GM12878 (cell line): ENCODE data around the gene CD63. TPM values are rescaled to one million over a fixed set of nuclear protein-coding genes. Genes with fewer than 3 reads are reported as not detected.

Experiments
- ATAC-seq: fragments of 200-7000 bp; cut with Tn5 transposase; 3 replicates; pipeline ENCODE4 v1.9.1; 2020; ENCODE audit warnings: mild to moderate bottlenecking, moderate library complexity
- BruUV-seq: library from RNA; stranded (reverse); fragments of 400-500 nt; replicated peaks from 2 replicates; lab custom pipeline; 2021; lab: Mats Ljungman, UMichigan
- CTCF ChIA-PET: fragments of 300-600 bp; sonication (Branson Sonifier 250); formaldehyde crosslinking; extraction: SDS; loops from one replicate; lab custom pipeline; 2021; ENCODE audit warnings: inconsistent platforms; lab: Yijun Ruan, JAX
- POLR2A ChIA-PET: fragments of 350-600 bp; formaldehyde crosslinking; extraction: SDS; loops from one replicate; lab custom pipeline; 2021; ENCODE audit warnings: inconsistent platforms; lab: Charles Lee
- RAD21 ChIA-PET: fragments of 300-600 bp; sonication (Branson Sonifier 250); formaldehyde crosslinking; loops from one replicate; lab custom pipeline; 2023; ENCODE audit warnings: antibody characterized with exemption; ENCODE audit not compliant: unreplicated experiment; lab: Charles Lee
- SMC1A ChIA-PET: fragments of 300-600 bp; sonication (Branson Sonifier 250); formaldehyde crosslinking; loops from one replicate; lab custom pipeline; 2023; ENCODE audit not compliant: unreplicated experiment, uncharacterized antibody; lab: Charles Lee
- DNase-seq: peaks from one replicate; pipeline ENCODE4 v3.0.0-alpha.2; 2011; ENCODE audit warnings: low read depth, low spot score
- FAIRE-seq: peaks from 3 replicates; lab custom pipeline; 2011; peaks lifted over from hg19 to GRCh38; lab: Jason Lieb, UNC
- H2AFZ ChIP-seq: 2 replicates; pipeline ENCODE4 v1.6.0; 2011; ENCODE audit warnings: low read depth, low read length, control low read depth; ENCODE audit not compliant: control insufficient read depth
- H3K27ac ChIP-seq: 2 replicates; pipeline ENCODE4 v1.5.1; 2011; ENCODE audit warnings: control low read depth; ENCODE audit not compliant: control insufficient read depth, insufficient read depth
- H3K27me3 ChIP-seq, 2 experiments: replicated peaks in 1 of 2; 2 replicates each; pipeline versions ENCODE4 v1.6.0 to v1.6.1; 2011; ENCODE audit warnings: low read length in 1 of 2; ENCODE audit not compliant: control insufficient read depth in 2 of 2, insufficient read depth in 2 of 2
- H3K36me3 ChIP-seq, 2 experiments: 2 replicates each; pipeline ENCODE4 v1.5.1; 2011; ENCODE audit warnings: low read length in 1 of 2; ENCODE audit not compliant: control insufficient read depth in 2 of 2, insufficient read depth in 2 of 2
- H3K4me1 ChIP-seq: 2 replicates; pipeline ENCODE4 v1.6.1; 2011; ENCODE audit warnings: mild to moderate bottlenecking, low read length, moderate library complexity, mixed read lengths; ENCODE audit not compliant: control insufficient read depth, insufficient read depth
- H3K4me2 ChIP-seq: 2 replicates; pipeline ENCODE4 v1.6.0; 2011; ENCODE audit warnings: control low read depth; ENCODE audit not compliant: control insufficient read depth, insufficient read depth
- H3K4me3 ChIP-seq: fragments of 200-600 bp; sonication (generic); 2 replicates; pipeline ENCODE4 v1.5.1; 2016
- H3K79me2 ChIP-seq: 2 replicates; pipeline ENCODE4 v1.6.0; 2011; ENCODE audit warnings: low read length; ENCODE audit not compliant: control insufficient read depth, insufficient read depth
- H3K9ac ChIP-seq: 2 replicates; pipeline ENCODE4 v1.8.0; 2011; ENCODE audit warnings: low read length, control low read depth, mixed read lengths; ENCODE audit not compliant: control insufficient read depth, insufficient read depth
- H3K9me3 ChIP-seq: replicated peaks from 3 replicates; pipeline ENCODE4 v1.5.1; 2011; ENCODE audit warnings: mild to moderate bottlenecking, low read length; ENCODE audit not compliant: control insufficient read depth, insufficient read depth
- H4K20me1 ChIP-seq: 2 replicates; pipeline ENCODE4 v1.6.0; 2011; ENCODE audit not compliant: control insufficient read depth, insufficient read depth
- E4F1 ChIP-seq: fragments of 450-650 bp; IDR thresholded peaks from 2 replicates; pipeline ENCODE4 v1.6.1; 2018; ENCODE audit warnings: borderline replicate concordance, mild to moderate bottlenecking; ENCODE audit not compliant: partially characterized antibody
- EGR1 ChIP-seq, 2 experiments: IDR thresholded peaks; 1 replicate in 1 of 2; 2 replicates in 1 of 2; pipeline ENCODE4 v1.6.1; 2011 to 2012; ENCODE audit warnings: low read depth in 2 of 2, low read length in 2 of 2, borderline replicate concordance in 1 of 2, mild to moderate bottlenecking in 1 of 2, moderate library complexity in 1 of 2
- IRF4 ChIP-seq: IDR thresholded peaks from 2 replicates; pipeline ENCODE4 v1.6.1; 2011; ENCODE audit warnings: low read depth, low read length
- NFYB ChIP-seq: IDR thresholded peaks from 2 replicates; pipeline ENCODE4 v1.6.1; 2011; ENCODE audit warnings: low read depth, mild to moderate bottlenecking, low read length, improper control_type of control experiment, moderate library complexity; ENCODE audit not compliant: insufficient read depth
- PBX3 ChIP-seq: IDR thresholded peaks from 2 replicates; pipeline ENCODE4 v1.6.1; 2011; ENCODE audit warnings: mild to moderate bottlenecking, low read depth, low read length, moderate library complexity; ENCODE audit not compliant: insufficient replicate concordance
- RBBP5 ChIP-seq: fragments of 200-600 bp; sonication (generic); conservative IDR thresholded peaks from 2 replicates; pipeline ENCODE4 v1.6.1; 2016
- RCOR1 ChIP-seq: conservative IDR thresholded peaks from 2 replicates; pipeline ENCODE4 v1.6.1; 2012; ENCODE audit warnings: low read depth, low read length, improper control_type of control experiment
- RUNX3 ChIP-seq: IDR thresholded peaks from 2 replicates; pipeline ENCODE4 v1.6.1; 2012; ENCODE audit warnings: low read length, inconsistent platforms
- TBL1XR1 ChIP-seq: IDR thresholded peaks from 2 replicates; pipeline ENCODE4 v1.6.1; 2012; ENCODE audit warnings: low read depth, low read length, improper control_type of control experiment
- ZNF274 ChIP-seq: IDR thresholded peaks from one replicate; pipeline ENCODE4 v1.8.0; 2011; ENCODE audit not compliant: insufficient read length, insufficient read depth
- WGBS: methylation state at CpG from one replicate; pipeline ENCODE4 v1.1.6; 2016; ENCODE audit warnings: low lambda C conversion rate; ENCODE audit not compliant: insufficient replicate concordance, insufficient coverage; ENCODE audit errors: missing lambda C conversion rate; 5-methylcytosine and 5-hydroxymethylcytosine counted together
- in situ Hi-C: fragments of 300-500 bp; cut with MboI; formaldehyde crosslinking; loops from 9 replicates; pipeline ENCODE4 v1.14.3; 2018; ENCODE audit warnings: mixed read lengths
- intact Hi-C: fragments of 100-400 bp; cut with micrococcal nuclease; formaldehyde crosslinking; loops from one replicate; pipeline ENCODE4 v1.14.2; 2022; ENCODE audit not compliant: unreplicated experiment
- polyA plus RNA-seq, 11 experiments: library from polyadenylated mRNA; depleted of rRNA in 4 of 11; unstranded in 6 of 11; stranded (reverse) in 5 of 11; fragments of >200 nt; fragmentation: Nextera tagmentation in 4 of 11; fragmentation: Illumina TruSeq in 1 of 11; extraction: Ambion mirVana in 4 of 11; extraction: Trizol in 1 of 11; gene quantifications; 1 replicate in 1 of 11; 2 replicates in 10 of 11; pipeline versions ENCODE4 v1.2.1 to v1.2.3, GENCODE V29; 2011 to 2016; ENCODE audit warnings: inconsistent platforms in 2 of 11, missing spikeins in 2 of 11, low read depth in 1 of 11
- total RNA-seq, 4 experiments: library from RNA; depleted of rRNA in 3 of 4; stranded (reverse); fragments of >200 nt in 3 of 4; fragmentation: Illumina TruSeq in 1 of 4; extraction: Trizol in 1 of 4; gene quantifications; 2 replicates each; pipeline versions ENCODE4 v1.2.1 to v1.2.3, GENCODE V29; 2013 to 2021
- TF ChIP-seq, protein P1 (sequence below): fragments of 450-650 bp; IDR thresholded peaks from 2 replicates; pipeline ENCODE4 v1.6.1; 2016; ENCODE audit warnings: mild to moderate bottlenecking

CD63 gene
- total and polyA plus RNA-seq, 10 of the 15 experiments (the other 5 are each of a cell fraction or from before 2014, with no cell fraction given) = 147 to 220 (median 183) TPM

DNA sequence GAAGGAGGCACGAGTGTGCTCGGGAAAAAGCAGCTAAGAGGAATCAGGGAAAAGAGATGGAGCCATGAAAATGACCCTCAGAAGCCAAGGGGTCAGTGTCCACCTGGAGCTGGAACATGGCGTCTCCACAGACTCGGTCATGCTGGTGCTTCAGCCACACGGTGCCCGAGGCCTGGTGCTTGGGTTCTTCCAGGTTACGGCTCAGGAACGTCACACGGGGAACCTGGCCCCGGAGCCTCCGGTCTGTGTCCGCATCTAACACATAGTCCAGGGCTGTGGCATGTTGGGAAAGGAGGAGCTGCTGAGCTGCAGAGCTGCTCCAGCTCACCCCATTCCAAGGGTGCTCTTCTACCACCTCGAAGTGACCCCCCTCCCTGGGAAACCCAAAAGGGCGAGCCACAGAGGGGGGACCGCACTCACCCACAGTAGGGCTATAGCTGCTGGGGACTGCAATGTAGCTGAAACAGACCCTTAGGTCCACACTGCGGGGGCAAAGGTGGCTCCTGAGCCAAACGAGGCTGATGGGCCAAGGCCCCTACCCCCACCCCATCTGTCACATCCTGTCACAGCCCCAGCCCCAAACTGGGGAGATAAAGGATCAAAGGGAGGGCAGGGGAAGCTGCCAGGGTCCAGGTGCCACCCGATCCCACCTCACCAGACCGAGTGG lies 31.9 kb downstream of the CD63 start:
- no TSS peak for BruUV-seq
- no peak for TF ChIP-seq NFYB
- TF ChIP-seq, protein P1, sequence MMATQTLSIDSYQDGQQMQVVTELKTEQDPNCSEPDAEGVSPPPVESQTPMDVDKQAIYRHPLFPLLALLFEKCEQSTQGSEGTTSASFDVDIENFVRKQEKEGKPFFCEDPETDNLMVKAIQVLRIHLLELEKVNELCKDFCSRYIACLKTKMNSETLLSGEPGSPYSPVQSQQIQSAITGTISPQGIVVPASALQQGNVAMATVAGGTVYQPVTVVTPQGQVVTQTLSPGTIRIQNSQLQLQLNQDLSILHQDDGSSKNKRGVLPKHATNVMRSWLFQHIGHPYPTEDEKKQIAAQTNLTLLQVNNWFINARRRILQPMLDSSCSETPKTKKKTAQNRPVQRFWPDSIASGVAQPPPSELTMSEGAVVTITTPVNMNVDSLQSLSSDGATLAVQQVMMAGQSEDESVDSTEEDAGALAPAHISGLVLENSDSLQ = no peak
- no peak for TF ChIP-seq RUNX3
- TF ChIP-seq E4F1 = no peak
- no peak for TF ChIP-seq IRF4
- no peak for TF ChIP-seq PBX3
- no peak for TF ChIP-seq RCOR1
- no peak for TF ChIP-seq EGR1 (IDR thresholded peaks at IDR 0.05; ENCODE audit: borderline replicate concordance in 1 of 2, low read depth in 2 of 2, low read length in 2 of 2)
- TF ChIP-seq ZNF274 = no peak
- no peak for TF ChIP-seq RBBP5
- no peak for TF ChIP-seq TBL1XR1
- TF ChIP-seq, all 136 proteins: peak for 0
- no peak overlapping the region for H3K9ac ChIP-seq
- H3K4me2 ChIP-seq = no peak overlapping the region
- CTCF ChIA-PET = interaction anchor here (0.8 kb wide), 1 partner anchor 13 kb away, joined by 3 read pairs; no protein-coding TSS in a partner anchor
- no peak overlapping the region for H3K4me3 ChIP-seq
- SMC1A ChIA-PET = no interaction called here
- H3K36me3 ChIP-seq = no peaks in the 10 kb centered on the region
- RAD21 ChIA-PET = no interaction called here
- H3K9me3 ChIP-seq = no peaks in the 10 kb centered on the region
- POLR2A ChIA-PET = no interaction called here
- H3K79me2 ChIP-seq = no peaks in the 10 kb centered on the region
- in situ Hi-C loops = no loop called here
- H3K27me3 ChIP-seq = no peaks in the 10 kb centered on the region
- no peak for ATAC-seq
- H3K4me1 ChIP-seq = no peaks in the 10 kb centered on the region
- no peaks in the 10 kb centered on the region for H4K20me1 ChIP-seq
- H2AFZ ChIP-seq = no peak overlapping the region
- no peak overlapping the region for H3K27ac ChIP-seq
- DNase-seq = no peak
- 52% methylated on average over 19 of the region's 19 CpGs for WGBS
- FAIRE-seq = no peak
- intact Hi-C loops = no loop called here
